Stimulated activated CD4-positive, alpha-beta T cell treated with anti-CD3 and anti-CD28 coated beads, TNF-alpha, amount 100 ng/mL, for 4 hours (primary cell): ENCODE measurements around the gene TRPV2.
A peak's percentile ranks its signal among the peaks of the same experiment; 100 is the strongest.
"Not testable (repeated sequence)": the region's sequence is repeated elsewhere in the genome, so short reads cannot be mapped to it uniquely, and the experiment has no call there.

ENCODE experiments used
- DNase-seq, 3 experiments: peaks; one replicate each; pipeline ENCODE4 v3.0.0-alpha.2; 2020; ENCODE audit warnings: low read depth in 3 of 3

Gene TRPV2

GRCh38 chr17:16435925-16436886, 20.8 kb downstream of the TRPV2 start:
- DNase-seq: no peak

- no peak for DNase-seq
These were observed 21.7 kb downstream of the TRPV2 start for GRCh38 chr17:16437083-16437482.

GRCh38 chr17:16438173-16438556, 22.8 kb downstream of the TRPV2 start:
- no peak for DNase-seq

GRCh38 chr17:16438557-16439302, 23.4 kb downstream of the TRPV2 start:
- peak; percentile 83 to 93 (median 91) for DNase-seq

- peak in 1 of 3 experiments; percentile 13 for DNase-seq
These were observed 24.0 kb downstream of the TRPV2 start for GRCh38 chr17:16439303-16439791.

GRCh38 chr17:16439811-16440351, 24.5 kb downstream of the TRPV2 start:
- DNase-seq: no peak

DNA sequence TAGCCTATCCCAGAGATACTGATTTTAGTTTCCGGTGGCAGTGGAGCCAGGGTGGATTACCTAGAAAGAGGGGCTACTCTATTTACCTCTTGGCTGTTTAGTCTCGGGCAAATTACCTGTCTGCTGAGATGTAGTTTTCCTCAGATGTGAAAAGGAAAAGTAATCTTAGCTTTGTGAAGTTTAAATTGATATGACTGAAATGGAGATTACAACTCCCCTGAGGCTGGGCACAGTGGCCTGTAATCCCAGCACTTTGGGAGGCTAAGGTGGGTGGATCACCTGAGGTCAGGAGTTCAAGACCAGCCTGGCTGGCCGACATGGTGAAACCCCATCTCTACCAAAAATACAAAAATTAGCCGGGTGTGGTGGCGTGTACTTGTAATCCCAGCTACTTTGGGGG, 25.0 kb downstream of the TRPV2 start:
- DNase-seq: not testable (repeated sequence)

- no peak for DNase-seq
These were observed 25.7 kb downstream of the TRPV2 start for GRCh38 chr17:16440901-16441629.

GRCh38 chr17:16442141-16442540, 26.8 kb downstream of the TRPV2 start:
- no peak for DNase-seq

DNA sequence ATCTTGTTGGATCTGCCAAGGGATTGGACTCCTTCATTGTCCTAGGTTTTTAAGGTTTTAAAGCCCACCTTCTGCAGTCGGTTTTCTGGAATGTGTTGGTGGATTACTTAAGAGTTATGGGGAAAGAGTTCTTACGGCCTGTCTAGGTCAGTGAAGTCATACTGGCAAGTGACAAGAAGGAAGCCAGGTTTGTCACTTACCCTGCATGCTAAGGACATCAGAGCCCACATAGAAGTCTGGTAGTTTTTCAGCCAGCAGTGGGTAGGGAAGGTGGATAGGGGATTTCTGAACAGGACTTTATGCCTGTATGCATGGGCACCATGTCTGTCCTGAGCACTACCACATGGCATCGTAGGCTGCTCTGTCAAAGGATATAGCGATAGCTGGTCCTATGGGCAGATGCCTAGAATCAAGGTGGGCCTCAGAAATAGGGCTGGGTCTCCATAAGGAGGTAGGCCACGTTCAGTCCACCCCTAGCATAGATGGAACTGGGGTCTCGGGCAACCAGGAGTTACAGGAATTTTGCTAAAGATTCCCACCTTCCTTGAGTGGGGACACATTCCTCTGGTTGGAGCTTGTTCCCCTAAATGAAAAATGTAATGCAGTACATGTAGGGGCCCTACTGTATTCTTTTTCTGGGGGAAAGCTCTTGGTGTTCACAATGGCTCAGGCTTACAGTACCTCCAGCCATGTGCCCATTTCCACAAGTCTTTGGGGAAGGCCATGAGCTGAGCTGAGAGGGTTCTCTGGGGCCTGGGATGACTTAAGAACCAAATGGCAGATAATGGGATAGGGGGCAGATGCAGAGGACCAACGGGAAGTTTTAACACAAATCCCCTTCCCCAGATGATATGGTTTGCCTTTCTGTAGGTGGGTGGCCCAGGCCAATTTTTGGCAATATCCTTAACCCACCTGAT, 27.5 kb downstream of the TRPV2 start:
- DNase-seq: no peak

GRCh38 chr17:16443511-16444257, 28.3 kb downstream of the TRPV2 start:
- no peak for DNase-seq

DNA sequence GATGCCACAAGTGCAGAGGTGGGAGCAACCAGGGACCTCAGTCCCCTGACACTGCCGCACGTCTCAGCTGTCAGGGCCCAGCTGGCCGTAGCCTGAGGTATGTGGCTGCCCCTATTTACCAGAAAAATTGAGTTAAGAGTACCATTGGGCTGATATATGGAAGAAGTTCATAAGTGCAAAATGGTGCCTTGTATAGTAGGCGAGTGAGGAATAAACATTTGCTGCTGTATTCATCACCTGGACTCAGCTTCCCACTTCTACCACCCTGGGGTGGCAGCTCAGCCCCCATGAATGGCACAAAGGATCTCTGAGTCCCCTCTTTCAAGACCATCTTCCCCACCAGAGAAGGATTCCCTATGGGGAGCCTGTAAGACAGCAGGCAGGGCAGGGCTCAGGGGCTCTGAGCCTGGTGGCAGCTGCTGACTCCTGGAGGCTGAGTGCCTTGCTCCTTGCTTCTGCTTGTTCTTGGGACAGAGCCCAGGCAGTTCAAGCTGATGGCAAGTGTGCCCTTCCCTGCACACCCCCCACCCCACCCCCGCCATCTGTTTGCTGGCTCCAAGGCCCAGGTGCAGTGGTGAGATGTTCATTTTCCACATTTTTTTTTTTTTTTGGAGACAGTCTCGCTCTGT, 29.0 kb downstream of the TRPV2 start:
- DNase-seq: no peak

GRCh38 chr17:16446338-16446983, 31.1 kb downstream of the TRPV2 start:
- no peak for DNase-seq

GRCh38 chr17:16447676-16448075, 32.3 kb downstream of the TRPV2 start:
- no peak for DNase-seq

DNA sequence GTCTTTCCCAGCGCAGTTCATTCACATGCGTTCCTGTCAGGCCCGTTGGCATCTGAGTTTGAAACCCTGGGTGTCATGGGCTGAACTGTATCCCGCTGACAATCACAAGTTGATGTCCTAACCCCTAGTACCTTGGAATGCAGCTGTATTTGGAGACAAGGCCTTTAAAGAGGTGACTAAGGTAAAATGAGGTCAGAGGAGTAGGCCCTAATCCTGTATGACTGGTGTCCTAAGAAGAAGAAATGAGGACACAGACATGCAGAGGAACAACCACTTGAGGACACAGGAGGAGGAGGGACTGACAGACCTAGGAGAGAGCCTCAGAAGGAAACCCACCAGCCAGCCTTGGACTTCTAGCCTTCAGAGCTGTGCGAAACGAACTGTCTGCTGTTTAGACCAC, 33.1 kb downstream of the TRPV2 start:
- no peak for DNase-seq

GRCh38 chr17:16449121-16449570, 33.8 kb downstream of the TRPV2 start:
- no peak for DNase-seq

DNA sequence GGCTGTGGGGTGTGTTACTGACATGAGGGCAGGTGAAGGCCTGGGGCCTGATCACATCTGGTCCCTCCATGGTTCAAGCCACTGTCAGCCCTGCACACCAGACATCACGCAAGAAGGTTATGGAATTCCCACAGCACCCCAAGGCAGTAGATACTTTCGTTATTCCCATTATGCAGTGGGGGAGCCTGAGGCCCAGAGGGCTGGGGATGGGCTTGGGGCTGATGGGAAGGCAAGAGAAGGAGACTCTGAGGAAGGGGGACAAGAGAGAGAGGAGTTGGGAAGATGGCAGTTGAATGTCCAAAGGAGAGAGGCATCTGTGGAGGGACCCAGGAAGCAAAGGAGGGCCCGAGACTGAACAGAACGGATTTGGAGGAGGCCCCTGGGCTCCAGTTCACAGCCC, 34.7 kb downstream of the TRPV2 start:
- DNase-seq: no peak

DNA sequence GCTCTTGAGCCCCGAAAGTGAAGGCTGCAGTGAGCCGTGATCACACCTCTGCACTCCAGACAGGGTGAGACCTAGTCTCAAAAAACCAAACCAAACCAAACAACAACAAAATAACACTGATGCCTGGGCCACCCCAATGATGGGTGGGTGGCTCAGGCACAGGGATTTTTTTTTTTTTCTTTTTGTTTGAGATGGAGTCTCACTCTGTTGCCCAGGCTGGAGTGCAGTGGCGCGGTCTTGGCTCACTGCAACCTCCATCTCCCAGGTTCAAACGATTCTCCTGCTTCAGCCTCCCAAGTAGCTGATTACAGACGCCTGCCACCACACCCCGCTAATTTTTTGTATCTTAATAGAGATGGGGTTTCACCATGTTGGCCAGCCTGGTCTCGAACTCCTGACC, 36.9 kb downstream of the TRPV2 start:
- DNase-seq: not testable (repeated sequence)

DNA sequence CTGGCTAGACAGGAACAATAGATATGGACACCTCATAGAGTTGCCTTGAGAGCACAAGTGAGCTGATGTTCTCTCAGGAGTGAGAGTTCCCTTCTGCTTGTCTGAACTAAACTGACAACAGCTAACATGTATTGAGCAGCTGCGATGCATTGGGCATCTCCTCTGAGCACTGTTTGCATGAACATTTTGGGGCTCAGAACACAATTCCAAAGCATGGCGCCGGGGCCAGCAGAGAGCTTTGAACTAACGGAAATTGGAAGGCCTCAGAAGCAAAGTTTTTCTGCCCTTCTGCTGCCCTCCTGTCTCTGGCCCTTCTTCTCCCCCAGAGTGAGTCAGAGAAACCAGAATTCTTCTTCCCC, 38.1 kb downstream of the TRPV2 start:
- DNase-seq: no peak
